ENCODE data around the gene PCSK1N. TPM values are rescaled to one million over a fixed set of nuclear protein-coding genes. Genes with fewer than 3 reads are reported as not detected.

Gene PCSK1N
- total RNA-seq, 4 donors from 2014 or later, result 2.9 to 15.2 (median 7.7) TPM

DNA sequence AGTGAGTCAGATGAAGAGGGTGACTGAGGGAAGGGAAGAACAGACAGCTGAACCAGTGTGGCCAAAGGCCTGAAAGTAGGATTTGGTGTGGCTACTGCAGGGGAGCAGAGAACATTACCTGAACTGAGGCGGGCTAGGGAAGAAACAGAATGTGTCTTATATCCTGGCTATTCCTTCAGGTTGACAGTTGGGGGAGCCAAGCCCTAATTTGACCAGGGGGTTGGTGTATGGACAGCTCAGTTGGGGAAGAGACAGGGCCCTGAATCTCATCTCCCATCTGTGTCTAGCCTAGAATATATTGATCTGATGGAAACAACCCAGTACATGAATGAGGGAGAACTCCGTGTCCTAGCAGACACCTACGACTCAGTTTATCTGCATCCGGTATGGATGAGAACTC, 29.3 kb downstream of the PCSK1N start:
- H3K27ac ChIP-seq (replicated peaks in 1 of 4), result no peak overlapping the region
- peaks cover 0 to 38% (median 14%) of the 10 kb centered on the region in 4 donors for H3K36me3 ChIP-seq
- H3K27me3 ChIP-seq, result no peaks in the 10 kb centered on the region
- WGBS, result 85% methylated on average over 4 of the region's 4 CpGs
- TF ChIP-seq, protein P1, sequence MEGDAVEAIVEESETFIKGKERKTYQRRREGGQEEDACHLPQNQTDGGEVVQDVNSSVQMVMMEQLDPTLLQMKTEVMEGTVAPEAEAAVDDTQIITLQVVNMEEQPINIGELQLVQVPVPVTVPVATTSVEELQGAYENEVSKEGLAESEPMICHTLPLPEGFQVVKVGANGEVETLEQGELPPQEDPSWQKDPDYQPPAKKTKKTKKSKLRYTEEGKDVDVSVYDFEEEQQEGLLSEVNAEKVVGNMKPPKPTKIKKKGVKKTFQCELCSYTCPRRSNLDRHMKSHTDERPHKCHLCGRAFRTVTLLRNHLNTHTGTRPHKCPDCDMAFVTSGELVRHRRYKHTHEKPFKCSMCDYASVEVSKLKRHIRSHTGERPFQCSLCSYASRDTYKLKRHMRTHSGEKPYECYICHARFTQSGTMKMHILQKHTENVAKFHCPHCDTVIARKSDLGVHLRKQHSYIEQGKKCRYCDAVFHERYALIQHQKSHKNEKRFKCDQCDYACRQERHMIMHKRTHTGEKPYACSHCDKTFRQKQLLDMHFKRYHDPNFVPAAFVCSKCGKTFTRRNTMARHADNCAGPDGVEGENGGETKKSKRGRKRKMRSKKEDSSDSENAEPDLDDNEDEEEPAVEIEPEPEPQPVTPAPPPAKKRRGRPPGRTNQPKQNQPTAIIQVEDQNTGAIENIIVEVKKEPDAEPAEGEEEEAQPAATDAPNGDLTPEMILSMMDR (IDR thresholded peaks at IDR 0.05), result no peak
- TF ChIP-seq EP300 (IDR thresholded peaks at IDR 0.05), result no peak
- TF ChIP-seq POLR2AphosphoS5 (IDR thresholded peaks at IDR 0.05), result no peak
- TF ChIP-seq POLR2A (IDR thresholded peaks at IDR 0.05; ENCODE audit: low read depth), result no peak
- H3K4me3 ChIP-seq, result no peak overlapping the region
- no peaks in the 10 kb centered on the region for H3K9me3 ChIP-seq
- H3K4me1 ChIP-seq, result peaks cover 6 to 8% (median 7%) of the 10 kb centered on the region in 4 donors
- DNase-seq (ENCODE audit: extremely low spot score), result no peak
- intact Hi-C loops (cut with DNase I), result no loop called here

DNA sequence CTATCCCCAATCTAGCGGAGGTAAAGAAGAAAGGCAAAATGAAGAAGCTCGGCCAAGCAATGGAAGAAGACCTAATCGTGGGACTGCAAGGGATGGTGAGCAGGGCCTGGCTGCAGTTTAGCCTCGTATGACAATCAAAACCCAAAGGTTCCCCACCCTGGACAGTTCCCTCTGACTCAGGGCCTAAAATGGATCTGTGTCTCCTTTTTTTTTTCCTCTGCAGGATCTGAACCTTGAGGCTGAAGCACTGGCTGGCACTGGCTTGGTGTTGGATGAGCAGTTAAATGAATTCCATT, 32.6 kb downstream of the PCSK1N start:
- TF ChIP-seq POLR2A (IDR thresholded peaks at IDR 0.05; ENCODE audit: low read depth) (no peak), EP300 (IDR thresholded peaks at IDR 0.05) (no peak), POLR2AphosphoS5 (IDR thresholded peaks at IDR 0.05) (no peak)
- DNase-seq (ENCODE audit: extremely low spot score), result no peak
- WGBS, result 43% methylated on average over 4 of the region's 4 CpGs
- H3K4me3 ChIP-seq, result peak overlapping the region; percentile 58 to 70 (median 62)
- intact Hi-C loops (cut with DNase I), result loop anchor here (2.0 to 5.0 kb wide), 2 partner anchors 66 to 89 kb away; no protein-coding TSS in a partner anchor
- H3K9me3 ChIP-seq, result no peaks in the 10 kb centered on the region
- H3K27me3 ChIP-seq, result no peaks in the 10 kb centered on the region
- H3K27ac ChIP-seq (replicated peaks in 1 of 4), result peak overlapping the region; percentile 91 to 94 (median 94)
- peaks cover 6 to 16% (median 10%) of the 10 kb centered on the region in 4 donors for H3K4me1 ChIP-seq
- peaks cover 0 to 22% (median 9%) of the 10 kb centered on the region in 4 donors for H3K36me3 ChIP-seq

DNA sequence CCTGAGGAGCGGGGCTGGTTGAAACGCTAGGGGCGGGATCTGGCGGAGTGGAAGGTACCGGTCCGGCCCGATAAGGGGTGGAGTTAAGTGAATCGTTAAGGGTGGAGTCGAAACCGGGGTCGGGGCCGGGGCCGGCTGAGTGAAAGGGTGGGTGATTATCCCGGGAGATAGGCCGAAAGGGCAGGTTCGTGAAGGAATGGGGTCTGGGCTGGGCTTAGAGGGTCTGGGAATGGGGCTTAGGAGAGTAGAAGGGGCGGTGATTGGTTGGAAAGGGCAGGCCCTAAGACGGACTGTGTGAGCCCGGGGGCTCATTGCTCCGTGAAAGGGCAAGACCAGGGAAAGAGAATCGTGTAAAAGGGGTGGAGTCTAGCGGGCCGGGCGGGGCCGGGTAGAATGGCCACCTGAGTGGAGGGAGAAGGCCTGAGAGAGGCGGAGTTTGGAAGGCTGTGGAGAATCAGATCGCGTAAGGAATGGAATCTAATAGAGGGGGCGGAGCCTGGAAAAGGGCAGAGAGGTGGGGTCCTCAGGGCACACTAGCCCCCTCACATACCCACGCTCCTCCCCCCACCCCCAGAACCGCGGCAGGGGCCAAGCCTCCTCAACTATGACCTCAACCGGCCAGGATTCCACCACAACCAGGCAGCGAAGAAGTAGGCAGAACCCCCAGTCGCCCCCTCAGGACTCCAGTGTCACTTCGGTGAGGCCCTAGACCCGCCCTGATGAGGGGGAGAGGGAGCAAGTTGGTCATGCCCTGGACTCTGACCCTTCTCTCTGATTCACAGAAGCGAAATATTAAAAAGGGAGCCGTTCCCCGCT, 33.1 kb downstream of the PCSK1N start:
- whole genome bisulfite sequencing, result 43% methylated on average over 40 of the region's 40 CpGs
- intact Hi-C loops (cut with DNase I), result loop anchor here (2.0 to 5.0 kb wide), 2 partner anchors 65 to 90 kb away; no protein-coding TSS in a partner anchor

DNA sequence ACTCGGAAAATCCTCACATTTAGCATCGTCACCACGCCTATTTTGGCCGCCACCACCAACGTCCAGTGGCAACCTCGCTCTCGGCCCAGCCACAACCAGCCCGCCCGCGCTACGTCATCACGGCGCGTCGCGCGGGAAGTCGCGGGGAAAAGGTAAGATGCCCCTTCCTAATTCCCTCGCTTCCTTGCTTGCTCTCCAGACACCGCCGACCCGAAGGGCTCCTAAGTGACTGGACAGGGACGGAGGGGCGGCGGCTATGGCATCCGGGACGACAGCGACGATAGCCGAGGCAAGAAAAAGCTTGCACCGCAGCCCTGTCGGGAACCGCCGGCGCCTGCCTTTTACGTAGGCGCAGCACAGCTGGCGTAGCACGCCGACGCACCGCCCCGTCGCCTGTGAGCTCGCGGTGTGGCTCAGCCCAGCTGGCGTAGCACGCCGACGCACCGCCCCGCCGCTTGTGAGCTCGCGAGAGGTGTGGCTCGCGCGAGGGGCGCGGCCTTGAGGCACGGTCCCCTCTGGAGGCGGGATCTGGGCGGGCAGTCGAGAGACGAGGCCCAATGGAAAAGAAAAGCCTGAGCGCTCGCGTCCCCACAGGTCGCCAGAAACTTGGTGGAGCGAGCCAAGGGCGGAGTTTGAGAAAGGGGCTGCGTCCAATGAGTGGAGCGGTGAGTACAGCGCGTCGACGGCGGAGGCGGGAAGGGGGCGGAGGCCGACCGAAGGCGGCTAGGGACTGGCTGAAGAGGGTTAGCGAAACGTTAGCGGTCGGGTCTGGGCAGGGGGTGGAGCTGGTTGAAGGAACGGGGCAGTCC, 33.9 kb downstream of the PCSK1N start, which contains the start of gene HDAC6:
HDAC6 (plus strand) TSS at position 788 of the 809 bp plus-strand sequence. CDS start 626 bp downstream, outside the sequence.
- Histone ChIP-seq H3K27ac (replicated peaks in 1 of 4) (peak within 1 kb of the TSS; percentile 91 to 94 (median 94)), H3K27me3 (no peaks in the 10 kb centered on the region), H3K9me3 (no peaks in the 10 kb centered on the region), H3K4me1 (peaks cover 6 to 16% (median 10%) of the 10 kb centered on the region in 4 donors), H3K36me3 (peaks cover 0 to 20% (median 9%) of the 10 kb centered on the region in 4 donors), H3K4me3 (peak within 1 kb of the TSS; percentile 58 to 77 (median 62))
- peak; percentile 99 for DNase-seq (ENCODE audit: extremely low spot score)
- 37% methylated on average over 85 of the region's 89 CpGs for WGBS
- TF ChIP-seq POLR2AphosphoS5 (IDR thresholded peaks at IDR 0.05) (peak; percentile 68 to 76), POLR2A (IDR thresholded peaks at IDR 0.05; ENCODE audit: low read depth) (no peak), EP300 (IDR thresholded peaks at IDR 0.05) (peak; percentile 26)
- intact Hi-C loops (cut with DNase I), result loop anchor here (2.0 to 5.0 kb wide), 2 partner anchors 65 to 91 kb away; no protein-coding TSS in a partner anchor

More for the DNA sequence above, 33.1 kb downstream of the PCSK1N start:
- no peak for TF ChIP-seq EP300 (IDR thresholded peaks at IDR 0.05)
- TF ChIP-seq POLR2A (IDR thresholded peaks at IDR 0.05; ENCODE audit: low read depth), result peak; percentile 15
- TF ChIP-seq, protein P1 (IDR thresholded peaks at IDR 0.05), result no peak
- peak; percentile 2 to 79 for TF ChIP-seq POLR2AphosphoS5 (IDR thresholded peaks at IDR 0.05)
- H3K27ac ChIP-seq (replicated peaks in 1 of 4), result peak overlapping the region; percentile 91 to 94 (median 94)
- no peaks in the 10 kb centered on the region for H3K27me3 ChIP-seq
- H3K4me1 ChIP-seq, result peaks cover 6 to 16% (median 10%) of the 10 kb centered on the region in 4 donors
- peaks cover 0 to 20% (median 9%) of the 10 kb centered on the region in 4 donors for H3K36me3 ChIP-seq
- no peaks in the 10 kb centered on the region for H3K9me3 ChIP-seq
- peak; percentile 94 for DNase-seq (ENCODE audit: extremely low spot score)
- H3K4me3 ChIP-seq, result peak overlapping the region; percentile 58 to 70 (median 62)

DNA sequence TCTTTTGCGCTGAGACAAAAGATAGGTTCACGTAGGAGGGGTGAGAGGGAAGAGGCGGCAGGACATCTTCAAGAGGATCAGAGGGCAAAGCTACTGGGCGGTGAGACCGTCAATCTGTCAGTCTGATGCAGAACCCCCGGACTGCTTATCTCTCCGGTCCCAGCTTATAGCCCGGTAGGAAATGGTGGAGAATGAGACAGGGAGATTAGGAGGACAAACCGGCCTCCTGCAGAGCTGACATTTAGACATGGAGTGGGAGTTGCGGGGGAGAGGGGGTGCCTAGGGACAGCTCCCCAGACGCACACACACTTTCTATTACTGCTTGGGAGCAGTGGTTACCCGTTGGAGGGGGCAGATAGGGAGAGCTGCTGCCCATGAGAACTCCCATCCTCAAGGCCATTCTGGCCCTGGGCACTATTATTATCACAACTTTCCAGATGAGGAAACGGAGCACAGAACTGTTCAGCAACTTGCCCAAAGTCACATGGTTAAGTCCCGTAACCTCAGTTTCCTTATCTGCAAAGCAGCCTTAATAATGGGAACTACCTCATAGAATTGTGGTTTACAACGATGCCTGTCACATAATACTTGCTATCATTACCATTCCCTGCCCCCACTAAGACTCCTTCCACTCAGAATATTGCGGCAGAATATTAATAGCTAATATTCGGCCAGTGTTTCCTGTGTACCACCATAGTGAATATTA, 34.7 kb downstream of the PCSK1N start:
- TF ChIP-seq POLR2A (IDR thresholded peaks at IDR 0.05; ENCODE audit: low read depth) (no peak), EP300 (IDR thresholded peaks at IDR 0.05) (no peak), POLR2AphosphoS5 (IDR thresholded peaks at IDR 0.05) (no peak)
- TF ChIP-seq, protein P1 (IDR thresholded peaks at IDR 0.05), result no peak
- peak overlapping the region; percentile 58 to 77 (median 62) for H3K4me3 ChIP-seq
- H3K36me3 ChIP-seq, result peaks cover 0 to 13% (median 8%) of the 10 kb centered on the region in 4 donors
- WGBS, result 61% methylated on average over 17 of the region's 17 CpGs
- DNase-seq (ENCODE audit: extremely low spot score), result no peak
- no peaks in the 10 kb centered on the region for H3K9me3 ChIP-seq
- H3K27me3 ChIP-seq, result peaks cover 0 to under 1% (median 0%) of the 10 kb centered on the region in 4 donors
- H3K27ac ChIP-seq (replicated peaks in 1 of 4), result peak overlapping the region; percentile 89 to 93 (median 90)
- intact Hi-C loops (cut with DNase I), result loop anchor here (5.0 kb wide), 1 partner anchor 92 kb away; no protein-coding TSS in a partner anchor
- H3K4me1 ChIP-seq, result peaks cover 6 to 16% (median 10%) of the 10 kb centered on the region in 4 donors

Data from esophagus muscularis mucosa (tissue), 4 donors.